T follicular helper cell (primary cell): ENCODE measurements around the gene COMP.

Source experiments
- DNase-seq: peaks from one replicate; pipeline ENCODE4 v3.0.0-alpha.2; 2020; ENCODE audit warnings: low read depth

Gene COMP

DNA sequence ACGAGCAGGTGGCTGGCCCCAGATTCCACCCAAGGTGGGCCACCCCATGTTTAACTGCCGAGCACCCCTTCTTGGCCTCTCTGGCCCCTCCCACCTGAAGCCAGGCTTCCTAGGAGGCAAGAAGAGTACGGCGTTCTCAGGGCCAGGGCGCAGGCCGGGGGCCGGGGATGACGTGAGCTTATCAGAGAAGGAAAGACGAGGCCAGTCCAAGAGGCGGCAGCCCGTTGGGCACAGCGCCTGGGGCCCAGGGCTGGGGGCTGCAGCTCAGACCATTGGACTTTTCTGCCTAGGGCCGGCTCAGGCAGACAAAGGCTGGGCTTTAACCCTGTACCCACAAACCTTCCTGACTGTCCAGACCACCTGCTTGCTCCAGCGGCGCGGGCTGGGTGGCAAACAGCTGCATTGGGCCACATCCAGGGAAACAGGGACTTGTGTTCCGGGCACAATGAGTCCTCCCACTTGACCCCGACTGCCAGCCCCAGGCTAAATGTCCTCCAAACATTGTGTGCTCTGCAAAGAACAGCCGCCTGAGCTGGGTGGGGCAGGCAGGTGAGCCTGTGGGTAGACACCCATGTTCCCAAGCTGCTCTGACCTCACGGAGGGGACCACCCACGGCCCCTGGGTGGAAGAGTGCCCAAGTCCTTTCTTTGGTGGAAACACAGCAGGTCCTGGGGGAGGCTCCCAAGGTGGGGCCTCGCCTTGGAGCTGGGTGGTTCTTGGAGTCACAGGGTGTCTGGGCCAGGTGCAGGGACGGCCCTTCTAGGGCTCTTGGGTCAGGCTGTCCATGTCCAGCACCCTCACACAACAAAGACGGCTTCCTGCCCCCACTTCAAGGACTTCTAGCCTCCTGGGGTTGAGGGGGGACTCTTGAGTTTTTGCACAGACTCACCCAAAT is 21.9 kb downstream of the COMP start:
- no peak for DNase-seq

DNA sequence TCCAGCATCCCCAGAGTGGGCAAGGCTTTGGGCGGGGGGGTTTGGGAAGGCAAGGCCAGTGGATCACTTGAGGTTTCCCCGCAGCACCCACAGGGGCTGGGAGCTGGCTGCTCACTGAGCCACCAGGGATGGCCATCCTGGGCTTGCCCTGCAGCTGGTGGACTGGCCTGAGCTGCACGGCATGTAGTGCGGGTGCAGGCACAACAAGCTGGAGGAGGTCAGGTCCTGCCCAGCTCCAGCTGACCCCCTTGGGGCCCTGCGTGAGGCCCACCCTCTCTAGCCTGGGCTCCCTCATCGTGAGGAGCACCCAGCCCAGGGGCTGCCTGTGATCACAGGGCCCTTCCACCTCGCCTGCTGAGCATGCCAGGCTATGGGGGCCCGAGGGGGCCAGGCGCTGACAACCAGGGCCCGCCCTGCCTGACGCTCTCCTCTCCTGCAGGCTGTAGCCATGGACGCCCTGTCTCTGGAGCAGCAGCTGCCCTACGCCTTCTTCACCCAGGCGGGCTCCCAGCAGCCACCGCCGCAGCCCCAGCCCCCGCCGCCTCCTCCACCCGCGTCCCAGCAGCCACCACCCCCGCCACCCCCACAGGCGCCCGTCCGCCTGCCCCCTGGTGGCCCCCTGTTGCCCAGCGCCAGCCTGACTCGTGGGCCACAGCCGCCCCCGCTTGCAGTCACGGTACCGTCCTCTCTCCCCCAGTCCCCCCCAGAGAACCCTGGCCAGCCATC is 22.9 kb downstream of the COMP start:
- no peak for DNase-seq

DNA sequence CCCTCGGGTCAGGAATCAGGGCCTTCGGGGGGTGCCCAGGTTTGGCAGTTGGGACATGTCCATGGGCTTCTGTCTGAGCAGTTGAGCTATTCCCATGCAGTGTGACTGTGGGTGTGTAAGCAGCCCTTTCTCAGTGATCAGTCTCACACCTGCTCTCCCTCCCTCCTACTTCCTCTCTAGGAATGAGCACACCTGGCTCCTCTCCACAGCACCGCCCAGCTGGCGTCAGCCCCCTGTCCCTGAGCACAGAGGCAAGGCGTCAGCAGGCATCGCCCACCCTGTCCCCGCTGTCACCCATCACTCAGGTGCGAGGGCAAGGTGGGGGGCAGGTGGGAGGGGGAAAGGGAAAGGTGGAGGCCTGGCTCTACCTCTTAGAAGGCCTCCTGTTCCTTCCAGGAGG is 25.9 kb downstream of the COMP start:
- no peak for DNase-seq

DNA sequence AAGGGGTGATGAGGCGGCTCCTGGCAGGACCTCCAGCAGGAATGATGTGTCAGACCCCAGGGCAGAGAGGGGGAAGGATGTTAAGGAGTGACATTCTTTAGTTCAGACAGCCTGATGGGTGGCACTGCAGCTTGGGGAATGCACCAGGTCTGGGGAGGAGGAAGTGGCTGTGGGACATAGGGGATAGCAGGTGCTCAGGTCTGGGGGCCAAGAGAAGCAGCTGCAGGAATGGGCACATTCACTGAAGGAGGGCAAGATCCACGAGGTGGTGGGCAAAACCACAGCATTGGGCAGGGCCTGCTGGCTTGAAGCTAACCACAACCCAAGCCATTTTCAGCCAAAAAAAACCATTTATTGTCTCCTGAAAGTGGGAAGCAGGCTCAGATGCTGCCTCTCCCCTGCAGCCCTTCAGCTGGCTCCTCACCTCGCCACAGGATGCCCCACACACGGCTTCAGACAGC is 26.5 kb downstream of the COMP start:
- no peak for DNase-seq

DNA sequence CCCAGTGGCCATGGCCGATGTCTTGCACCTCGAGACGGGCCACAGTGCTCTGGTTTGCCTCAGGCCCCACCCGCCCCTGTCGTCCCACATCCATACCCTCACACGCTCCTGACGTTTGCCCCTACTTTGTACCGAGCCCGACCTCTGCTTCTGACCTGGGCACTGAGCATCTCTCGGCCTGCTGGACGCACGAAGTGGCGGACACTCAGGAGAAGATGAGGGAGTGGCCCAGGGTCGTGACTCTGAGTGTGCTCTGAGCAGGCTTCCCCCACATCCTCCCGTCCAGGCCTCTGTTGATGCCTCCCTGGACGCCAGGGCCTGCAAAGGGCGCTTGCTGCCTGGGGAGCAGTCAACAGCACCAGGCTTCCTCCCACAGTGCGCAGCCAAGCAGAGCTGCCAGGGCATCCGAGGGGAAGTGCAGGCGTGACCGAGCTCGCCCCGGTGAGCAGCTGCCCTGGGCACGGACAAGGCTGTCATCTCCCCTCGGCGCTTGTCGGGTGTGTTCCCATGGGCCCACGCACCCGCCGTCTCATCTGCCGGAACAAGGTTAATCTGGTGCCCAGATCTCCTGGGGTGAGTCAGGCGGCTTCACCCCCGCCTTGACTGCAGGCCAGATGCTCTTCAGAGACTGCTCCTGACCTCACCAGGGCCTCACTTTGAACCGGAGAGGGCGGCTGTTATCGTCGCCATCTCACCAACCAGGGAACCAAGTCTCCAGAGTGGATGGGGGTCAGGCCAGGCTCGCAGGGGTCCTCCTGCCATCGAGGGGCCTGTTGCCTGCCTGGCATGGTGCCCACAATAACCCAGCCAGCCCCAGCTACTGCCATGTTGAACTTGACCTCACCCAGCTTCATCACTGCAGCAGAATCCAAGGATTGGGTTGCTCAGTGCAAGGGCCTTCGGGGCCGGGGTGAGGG is 27.2 kb downstream of the COMP start:
- no peak for DNase-seq

DNA sequence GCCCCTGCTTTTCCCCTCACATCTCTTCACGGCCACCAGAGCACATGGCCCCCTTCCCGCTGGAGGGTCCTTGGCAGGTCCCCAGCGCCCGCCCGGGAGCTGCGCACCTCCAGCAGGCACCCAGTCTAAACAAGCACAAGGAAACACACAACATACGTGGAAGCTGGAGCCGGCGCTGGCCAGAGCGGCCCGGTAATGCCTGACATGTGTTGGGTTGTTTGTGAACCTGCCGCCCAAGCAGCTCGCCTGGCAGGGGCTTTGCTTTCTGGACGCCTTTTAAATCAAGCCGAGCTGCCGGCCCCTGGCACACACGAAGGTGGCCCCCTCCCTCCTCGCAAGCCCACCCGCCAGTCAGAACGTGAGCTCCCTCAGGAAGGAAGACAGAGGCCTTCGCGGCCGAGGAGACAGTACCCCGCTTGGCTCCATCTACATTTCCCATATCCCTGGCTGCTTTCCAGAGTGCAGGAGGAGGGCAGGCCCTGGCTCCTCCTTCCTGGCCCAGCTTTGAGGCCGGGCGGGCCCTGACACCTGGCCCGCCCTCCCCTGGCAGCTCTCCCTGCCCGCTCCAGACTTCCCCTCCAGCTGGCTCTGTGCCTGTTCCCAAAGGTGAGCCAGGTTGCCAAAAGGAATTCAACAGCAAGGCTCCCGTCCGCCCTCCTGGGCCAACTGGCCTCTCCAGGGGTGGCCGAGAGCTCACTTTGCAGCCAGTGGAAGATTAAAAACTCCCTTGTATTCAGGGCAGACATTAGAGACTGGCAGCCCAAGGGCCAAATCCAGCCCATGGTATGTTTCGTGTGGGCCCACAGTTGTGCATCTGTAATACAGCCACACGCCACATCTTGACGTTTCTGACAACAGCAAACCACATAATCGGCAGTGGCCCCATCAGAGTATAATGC is 28.7 kb downstream of the COMP start:
- no peak for DNase-seq

DNA sequence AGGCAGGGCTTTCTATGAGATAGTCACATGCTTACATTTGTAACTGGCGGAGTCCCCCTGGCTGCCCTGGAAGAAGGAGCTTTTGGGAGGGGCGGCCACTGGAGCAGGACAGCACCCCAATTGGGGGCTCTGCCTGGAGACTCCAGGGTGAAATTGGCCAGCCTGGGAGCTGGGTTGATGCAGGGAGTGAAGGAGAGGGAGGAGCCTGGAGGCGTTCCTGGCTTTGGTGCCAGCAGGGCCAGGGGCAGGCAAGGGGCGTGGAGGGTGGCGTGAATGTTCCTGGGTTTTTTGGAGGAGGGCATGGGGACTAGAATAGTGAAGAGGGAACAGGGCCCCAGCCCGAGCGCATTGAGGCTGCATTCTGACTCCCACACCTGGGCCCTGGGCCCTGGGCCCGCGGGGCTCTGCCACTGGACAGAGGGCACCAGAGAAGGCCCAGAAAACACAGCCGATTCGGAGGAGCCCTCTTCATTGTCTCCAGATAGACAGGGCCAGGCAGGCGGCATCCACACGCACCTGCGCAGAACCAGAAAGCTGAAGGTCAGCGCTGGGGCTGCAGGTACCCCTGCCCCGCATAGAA is 29.5 kb downstream of the COMP start:
- DNase-seq = no peak

DNA sequence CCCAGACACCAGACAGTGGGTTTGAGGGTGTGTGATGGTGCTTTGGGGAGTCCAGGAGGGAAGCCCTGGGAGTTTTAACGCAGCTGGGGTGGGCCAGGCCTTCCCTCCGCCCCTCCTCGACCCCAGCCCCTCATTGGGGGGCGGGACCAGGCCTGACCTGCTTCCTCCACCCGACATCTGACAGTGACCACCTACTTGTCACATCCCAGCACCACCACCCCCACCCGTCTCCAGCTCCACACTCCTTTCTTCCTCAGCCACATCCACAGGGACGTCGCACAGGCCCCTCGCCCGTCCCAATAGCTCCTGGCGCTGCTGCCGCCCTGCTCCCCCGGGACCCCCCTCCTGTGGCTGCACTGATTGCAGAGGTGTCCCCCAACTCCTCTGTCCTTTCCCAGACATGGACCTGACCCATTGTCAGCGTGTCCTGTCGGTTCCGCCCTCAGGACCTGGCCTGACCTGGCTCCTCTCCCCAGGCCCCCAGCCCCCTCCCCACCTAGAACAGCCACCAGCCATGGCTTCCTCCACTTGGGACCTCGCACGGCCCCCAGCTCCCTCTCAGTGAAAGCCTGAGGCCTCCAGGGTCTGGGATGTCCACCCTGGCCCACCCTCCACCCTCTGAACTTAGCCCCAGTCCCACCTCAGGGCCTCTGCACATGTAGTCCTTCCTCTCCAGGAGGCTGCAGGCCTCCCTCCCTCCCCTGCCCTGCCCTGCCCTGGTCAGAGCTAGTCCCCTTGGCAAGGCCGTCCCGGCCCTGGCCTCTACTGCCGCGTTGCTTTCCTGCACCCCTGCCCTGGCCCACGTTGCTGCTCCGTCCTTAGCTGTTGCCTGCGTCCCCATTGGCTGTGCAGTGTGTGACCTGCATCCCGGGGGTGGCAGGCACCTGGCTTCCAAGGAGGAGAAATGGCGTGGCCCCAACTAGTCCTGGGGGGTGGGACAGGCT is 30.4 kb downstream of the COMP start:
- no peak for DNase-seq

DNA sequence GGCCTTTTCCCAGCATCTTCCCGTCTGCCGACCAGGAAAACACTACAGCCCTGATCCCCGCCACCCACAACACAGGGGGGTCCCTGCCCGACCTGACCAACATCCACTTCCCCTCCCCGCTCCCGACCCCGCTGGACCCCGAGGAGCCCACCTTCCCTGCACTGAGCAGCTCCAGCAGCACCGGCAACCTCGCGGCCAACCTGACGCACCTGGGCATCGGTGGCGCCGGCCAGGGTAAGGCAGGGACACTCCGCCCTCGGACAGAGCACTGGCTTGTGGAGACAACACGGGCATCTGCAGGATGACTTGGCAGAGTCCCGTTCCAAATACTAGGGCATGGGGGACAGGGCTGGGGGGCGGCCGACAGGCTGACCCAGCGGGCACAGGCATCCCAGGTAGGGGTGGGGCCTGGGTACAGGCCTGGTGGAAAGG is 31.1 kb downstream of the COMP start:
- no peak for DNase-seq

DNA sequence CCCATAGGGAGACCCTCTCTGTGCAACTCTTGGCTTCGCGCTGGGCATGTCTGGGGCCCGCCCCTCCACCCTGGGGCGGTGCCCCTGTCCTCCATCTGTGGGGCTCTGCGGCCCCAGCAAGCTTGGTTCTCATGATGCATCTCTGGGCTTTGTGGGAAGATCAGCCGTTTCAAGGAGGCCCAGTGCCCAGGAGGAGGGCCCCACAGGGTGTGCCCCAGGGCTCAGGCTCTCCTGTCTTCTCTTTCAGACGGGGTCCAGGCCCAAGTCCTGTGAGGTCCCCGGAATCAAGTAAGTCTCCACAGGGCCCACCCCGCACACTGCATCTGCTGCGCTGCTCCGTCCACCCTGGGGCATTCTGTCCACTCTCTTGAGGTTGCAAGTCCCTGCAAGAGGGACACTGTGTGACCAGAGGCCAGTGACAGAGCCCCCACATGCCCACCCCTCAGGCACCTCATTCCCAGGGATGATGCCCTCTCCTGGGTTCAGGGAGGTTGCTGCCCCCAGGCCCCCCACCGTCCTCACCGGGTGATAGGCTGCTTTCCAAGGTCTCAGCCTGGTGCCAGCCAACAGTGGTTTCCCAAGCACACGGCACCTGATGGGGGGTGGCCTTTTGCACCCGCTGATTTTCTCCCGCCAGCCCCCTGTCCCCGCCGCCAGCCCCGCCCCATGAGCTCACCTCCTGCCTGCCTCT is 31.7 kb downstream of the COMP start:
- no peak for DNase-seq

DNA sequence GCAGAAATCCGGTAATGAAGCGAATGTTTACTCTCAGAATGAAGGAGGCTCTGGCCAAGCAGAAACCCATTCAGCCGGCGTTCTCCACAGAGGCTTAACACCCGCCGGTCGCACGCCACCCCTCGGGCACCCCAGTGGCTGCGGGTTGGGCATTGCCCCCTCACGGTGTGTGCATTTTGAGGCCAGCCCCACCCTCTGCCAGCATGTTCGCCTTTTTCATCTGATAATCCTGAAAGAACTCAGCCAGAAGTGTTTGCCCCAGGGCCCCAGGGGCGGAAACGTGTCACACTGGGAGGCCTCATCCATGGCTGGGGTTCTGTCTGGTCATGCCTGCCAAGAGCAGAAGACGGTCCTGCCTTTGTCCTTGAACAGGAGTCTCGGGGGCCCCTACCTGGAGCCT is 34.2 kb downstream of the COMP start:
- no peak for DNase-seq

DNA sequence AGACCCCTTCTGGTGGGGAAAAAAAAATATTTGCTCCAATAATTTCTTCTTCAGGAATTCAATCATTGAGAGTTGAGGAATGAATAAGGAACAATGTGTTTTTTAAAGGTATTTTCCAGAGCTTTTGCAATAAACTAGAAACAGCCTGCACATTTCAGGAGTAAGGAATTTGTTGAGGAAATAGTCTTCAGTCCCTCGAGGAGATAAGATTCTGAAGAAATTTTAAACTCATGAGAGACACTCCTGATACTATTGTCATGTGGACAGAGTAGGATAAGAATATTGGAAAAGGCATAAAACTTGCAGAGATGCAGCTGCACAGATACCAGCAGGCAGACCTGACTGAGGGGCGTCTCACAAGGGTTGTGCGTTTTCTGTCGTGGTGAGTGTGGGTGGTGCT is 36.6 kb downstream of the COMP start:
- DNase-seq = no peak

DNA sequence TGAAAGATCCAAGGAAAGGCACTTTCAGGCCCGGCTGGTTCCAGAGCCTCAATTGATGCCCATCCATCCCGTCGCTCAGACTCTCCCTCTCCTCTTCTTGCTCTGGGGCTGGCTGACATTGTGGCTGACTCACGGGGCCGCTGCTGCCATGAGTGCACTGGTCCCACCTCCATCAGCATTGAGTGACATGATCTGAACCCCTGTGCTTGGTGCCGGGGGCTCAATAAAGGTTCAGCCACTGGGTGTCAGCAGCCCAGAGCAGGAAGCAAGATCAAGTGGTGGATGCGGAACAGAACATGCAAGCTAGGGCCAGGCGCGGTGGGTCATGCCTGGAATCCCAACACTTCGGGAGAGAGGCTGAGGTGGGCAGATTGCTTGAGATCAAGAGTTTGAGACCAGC is 39.5 kb downstream of the COMP start:
- DNase-seq = no peak

DNA sequence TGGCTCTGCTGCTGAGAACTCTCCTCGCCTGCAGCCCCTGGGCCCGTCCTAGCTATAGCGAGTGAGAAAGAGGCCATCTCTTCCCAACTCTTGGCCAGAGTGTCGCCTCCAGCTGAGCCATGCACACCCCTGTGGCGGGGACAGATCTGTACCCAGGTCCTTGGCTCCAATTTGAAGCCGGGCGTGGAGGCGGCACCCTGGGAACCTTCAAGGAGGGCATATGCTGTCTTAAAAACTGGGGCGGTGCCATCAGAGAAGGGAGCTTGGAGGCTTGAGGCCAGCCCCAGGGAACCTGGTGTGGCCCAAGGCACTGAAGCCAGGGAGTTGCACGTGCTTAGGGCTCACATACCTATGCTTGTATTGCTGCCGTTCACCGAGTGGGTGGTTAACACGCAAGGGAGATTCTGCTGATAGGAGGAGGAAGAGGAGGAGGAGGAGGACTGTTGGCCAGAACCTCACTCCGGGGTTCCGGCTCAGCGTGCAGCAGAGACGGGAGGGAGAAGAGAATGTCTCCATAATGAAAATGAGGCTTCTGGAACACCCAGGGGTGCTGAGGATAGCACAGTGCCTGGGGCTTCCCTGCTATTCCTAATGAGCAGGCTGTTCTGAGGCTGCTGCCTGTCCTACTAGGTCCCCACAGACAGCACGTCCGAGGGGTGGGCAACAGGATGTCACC is 40.7 kb downstream of the COMP start:
- DNase-seq = no peak

DNA sequence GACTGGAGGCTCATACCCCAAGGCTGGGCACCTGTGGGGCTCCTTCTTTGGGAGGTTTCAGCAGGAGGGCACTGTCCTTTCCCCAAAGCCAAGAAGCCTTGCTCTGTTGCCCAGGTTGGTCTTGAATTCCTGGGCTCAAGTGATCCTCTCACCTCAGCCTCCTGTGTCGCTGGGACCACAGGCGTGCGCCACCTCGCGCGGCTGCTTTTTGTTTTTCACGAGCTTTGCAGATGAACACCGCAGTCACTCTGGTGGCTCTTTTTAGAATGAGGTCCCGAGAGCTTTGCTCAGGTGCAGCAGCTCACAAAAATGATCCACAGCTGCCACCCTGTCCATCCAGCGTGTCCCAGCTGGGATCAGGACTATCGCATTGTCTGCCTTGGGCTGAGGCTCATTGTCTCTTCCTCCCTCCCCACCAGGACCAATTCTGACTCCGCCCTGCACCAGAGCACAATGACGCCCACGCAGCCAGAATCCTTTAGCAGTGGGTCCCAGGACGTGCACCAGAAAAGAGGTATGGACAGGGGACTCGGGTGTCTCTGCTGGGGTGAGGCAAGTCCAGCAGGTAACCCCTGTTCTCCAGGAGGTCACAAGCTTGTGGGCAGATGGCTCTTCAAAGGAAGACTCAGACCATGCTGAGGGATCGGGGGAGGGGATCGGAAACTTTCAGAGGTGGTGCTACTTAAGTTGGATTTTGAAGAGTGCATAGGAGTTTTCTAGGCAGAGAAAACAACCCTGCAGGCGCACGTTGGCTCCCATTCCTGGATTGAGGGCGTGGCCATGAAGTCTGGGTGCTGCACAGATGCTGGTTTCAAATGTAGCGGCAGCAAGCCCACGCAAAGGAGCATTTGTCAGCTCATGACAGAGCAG is 41.5 kb downstream of the COMP start:
- DNase-seq = no peak

DNA sequence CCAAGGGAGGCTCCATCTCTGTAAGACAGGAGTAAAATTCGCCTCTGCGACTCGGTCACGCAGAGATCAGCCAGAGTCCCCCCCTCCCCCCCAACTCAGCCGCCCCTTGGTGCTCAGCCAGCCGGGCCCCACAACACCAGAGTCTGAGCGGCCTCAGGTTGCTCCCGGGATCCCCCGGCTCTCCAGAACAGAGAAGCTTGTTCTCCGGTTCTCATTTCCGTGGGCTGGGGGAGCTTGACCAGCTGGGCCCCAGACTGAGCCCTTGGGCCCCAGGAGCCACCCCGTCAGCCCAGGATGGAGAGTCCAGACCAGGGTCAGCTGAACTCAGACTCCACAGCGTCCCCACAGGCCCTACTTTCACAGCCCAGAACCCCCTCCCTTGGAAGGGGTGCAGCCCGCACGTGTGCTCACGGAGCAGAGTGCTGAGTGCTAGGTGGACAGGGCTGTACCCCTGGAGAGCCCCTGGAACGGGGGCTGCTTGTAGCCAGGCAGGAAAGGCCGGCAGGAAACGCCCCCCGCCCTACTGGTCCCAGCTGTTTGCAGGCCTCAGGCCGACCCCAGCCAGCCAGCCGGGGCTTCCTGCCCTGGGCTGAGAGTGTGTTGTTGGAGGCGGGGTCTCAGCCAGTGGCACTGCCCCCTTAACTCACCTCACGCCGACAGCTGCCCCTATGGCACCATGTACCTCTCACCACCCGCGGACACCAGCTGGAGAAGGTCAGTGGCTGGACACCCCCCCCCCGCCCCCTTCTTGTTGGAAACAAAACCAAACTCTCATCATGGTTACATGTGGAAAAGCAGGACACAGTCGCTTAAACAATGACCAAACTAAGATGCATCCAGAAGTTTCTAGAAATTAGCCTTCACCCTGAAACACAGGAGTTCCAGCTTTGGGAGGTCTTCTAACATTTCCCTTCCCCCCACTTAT is 44.4 kb downstream of the COMP start:
- no peak for DNase-seq
